ENCODE results near the gene CFAP69.
A peak's percentile ranks its signal among the peaks of the same experiment; 100 is the strongest.
"Not testable (repeated sequence)": the region's sequence is repeated elsewhere in the genome, so short reads cannot be mapped to it uniquely, and the experiment has no call there.

Gene CFAP69

DNA sequence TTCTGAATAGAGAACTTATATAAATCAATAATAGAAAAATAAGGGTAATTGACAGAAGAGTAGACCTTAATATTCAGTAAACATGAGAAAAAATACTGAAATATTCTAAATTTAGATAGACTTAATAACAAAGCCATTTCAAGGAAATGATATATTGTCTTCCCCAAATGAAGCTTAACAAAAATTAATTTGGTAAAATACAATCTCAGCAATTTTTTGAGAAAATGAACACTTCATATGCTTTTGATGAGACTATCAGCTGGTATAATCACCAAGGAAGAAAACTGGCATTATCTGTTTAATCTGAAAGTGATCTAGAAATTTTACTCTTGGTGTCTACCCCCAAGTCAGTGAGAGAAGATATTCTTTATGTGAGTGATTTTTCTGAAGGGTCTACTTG lies 77.9 kb downstream of the CFAP69 start:
- H3K4me3 ChIP-seq (replicated peaks; ENCODE audit: low read depth, low read length), result no peak overlapping the region
- no peak for DNase-seq (ENCODE audit: extremely low read depth, low read depth)
- TF ChIP-seq, protein P1, sequence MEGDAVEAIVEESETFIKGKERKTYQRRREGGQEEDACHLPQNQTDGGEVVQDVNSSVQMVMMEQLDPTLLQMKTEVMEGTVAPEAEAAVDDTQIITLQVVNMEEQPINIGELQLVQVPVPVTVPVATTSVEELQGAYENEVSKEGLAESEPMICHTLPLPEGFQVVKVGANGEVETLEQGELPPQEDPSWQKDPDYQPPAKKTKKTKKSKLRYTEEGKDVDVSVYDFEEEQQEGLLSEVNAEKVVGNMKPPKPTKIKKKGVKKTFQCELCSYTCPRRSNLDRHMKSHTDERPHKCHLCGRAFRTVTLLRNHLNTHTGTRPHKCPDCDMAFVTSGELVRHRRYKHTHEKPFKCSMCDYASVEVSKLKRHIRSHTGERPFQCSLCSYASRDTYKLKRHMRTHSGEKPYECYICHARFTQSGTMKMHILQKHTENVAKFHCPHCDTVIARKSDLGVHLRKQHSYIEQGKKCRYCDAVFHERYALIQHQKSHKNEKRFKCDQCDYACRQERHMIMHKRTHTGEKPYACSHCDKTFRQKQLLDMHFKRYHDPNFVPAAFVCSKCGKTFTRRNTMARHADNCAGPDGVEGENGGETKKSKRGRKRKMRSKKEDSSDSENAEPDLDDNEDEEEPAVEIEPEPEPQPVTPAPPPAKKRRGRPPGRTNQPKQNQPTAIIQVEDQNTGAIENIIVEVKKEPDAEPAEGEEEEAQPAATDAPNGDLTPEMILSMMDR (IDR thresholded peaks at IDR 0.05; ENCODE audit: low read depth, low read length, missing control alignments), result no peak

DNA sequence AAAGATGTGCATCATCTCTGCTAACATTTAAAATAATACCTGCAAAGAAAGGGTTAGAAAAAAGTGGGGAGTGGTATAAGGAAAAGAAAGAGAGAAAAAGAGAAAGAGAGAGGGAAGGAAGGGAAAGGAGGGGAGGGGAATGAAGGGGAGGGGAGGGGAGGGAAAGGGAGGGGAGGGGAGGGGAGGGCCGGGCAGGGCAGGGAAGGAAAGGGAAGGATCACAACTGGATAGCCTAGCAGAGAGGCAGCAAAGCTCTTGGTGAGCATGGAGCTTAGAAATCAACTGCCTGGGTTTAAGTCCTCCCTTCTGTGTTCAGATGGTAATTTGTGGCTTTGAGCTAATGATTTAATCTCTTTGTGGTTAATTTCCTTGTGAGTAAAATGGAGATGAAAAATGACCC lies 81.5 kb downstream of the CFAP69 start:
- TF ChIP-seq, protein P1 (IDR thresholded peaks at IDR 0.05; ENCODE audit: low read depth, low read length, missing control alignments), result no peak
- DNase-seq (ENCODE audit: extremely low read depth, low read depth), result no peak
- H3K4me3 ChIP-seq (replicated peaks; ENCODE audit: low read depth, low read length), result no peak overlapping the region

DNA sequence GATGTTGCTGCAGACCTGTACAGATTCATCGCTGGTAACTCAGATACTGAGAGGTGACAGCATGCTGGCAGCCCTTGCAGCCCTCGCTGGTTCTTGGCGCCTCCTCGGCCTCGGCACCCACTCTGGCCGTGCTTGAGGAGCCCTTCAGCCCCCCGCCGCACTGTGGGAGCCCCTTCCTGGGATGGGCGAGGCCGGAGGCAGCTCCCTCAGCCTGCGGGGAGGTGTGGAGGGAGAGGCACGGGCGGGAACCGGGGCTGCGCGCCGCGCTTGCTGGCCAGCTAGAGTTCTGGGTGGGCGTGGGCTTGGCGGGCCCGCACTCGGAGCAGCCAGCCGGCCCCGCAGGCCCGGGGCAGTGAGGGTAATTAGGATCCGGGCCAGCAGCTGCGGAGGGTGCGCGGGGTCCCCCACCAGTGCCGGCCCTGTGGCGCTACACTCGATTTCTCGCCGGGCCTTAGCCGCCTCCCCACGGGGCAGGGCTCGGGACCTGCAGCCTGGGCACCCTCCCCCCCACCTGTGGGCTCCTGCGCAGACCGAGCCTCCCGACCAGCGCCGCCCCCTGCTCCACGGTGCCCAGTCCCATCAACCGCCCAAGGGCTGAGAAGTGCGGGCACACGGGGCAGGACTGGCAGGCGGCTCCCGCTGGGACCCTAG lies 89.3 kb downstream of the CFAP69 start:
- H3K4me3 ChIP-seq (replicated peaks; ENCODE audit: low read depth, low read length), result no peak overlapping the region
- TF ChIP-seq, protein P1 (IDR thresholded peaks at IDR 0.05; ENCODE audit: low read depth, low read length, missing control alignments), result no peak
- DNase-seq (ENCODE audit: extremely low read depth, low read depth), result no peak

DNA sequence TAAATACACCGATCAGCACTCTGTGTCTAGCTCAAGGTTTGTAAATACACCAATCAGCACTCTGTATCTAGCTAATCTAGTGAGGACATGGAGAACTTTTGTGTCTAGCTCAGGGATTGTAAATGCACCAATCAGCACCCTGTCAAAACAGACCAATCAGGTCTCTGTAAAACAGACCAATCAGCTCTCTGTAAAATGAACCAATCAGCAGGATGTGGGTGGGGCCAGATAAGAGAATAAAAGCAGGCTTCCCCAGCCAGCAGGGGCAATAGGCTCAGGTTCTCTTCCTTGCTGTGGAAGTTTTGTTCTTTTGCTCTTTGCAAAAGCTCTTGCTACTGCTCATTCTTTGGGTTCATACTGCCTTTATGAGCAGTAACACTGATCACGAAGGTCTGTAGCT lies 90.0 kb downstream of the CFAP69 start:
- H3K4me3 ChIP-seq (replicated peaks; ENCODE audit: low read depth, low read length); DNase-seq (ENCODE audit: extremely low read depth, low read depth): not testable (repeated sequence)

DNA sequence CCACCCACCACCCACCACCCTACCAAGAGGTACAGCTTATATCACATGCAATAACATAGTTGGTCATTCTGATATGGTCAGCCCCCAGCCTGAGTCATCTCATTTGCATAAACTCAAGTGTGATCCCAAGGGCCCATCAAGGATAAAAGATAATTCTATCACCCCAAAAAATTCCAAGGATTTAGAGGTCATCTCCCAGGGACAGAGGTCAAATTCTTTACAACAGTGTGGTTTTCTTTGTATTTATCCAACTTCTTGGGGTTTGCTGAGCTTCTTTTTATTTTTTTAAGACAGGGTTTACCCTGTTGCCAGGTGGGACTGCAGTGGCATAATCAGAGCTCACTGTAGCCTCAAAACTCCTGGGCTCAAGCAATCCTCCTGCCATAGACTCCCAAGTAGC lies 92.1 kb downstream of the CFAP69 start:
- TF ChIP-seq, protein P1 (IDR thresholded peaks at IDR 0.05; ENCODE audit: low read depth, low read length, missing control alignments), result no peak
- DNase-seq (ENCODE audit: extremely low read depth, low read depth), result no peak
- H3K4me3 ChIP-seq (replicated peaks; ENCODE audit: low read depth, low read length), result no peak overlapping the region

DNA sequence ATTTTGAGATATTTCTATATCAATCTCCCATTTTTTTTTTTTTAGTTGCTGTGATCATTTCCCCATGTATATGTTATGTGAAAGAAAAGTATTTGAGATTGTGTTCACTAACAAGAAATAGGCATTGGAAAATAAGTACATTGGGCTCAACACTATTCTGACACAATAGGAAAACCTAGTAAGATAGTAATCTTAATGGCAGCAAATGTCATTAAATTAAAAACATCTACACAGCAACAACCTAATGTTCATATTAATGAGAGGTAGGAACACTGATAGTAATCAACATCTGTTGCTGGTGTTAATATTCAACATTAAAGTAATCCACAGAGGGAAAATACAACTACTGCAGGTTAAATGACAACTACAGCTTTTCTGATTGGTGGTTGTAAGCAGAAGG lies 100.0 kb downstream of the CFAP69 start:
- H3K4me3 ChIP-seq (replicated peaks; ENCODE audit: low read depth, low read length), result no peak overlapping the region

DNA sequence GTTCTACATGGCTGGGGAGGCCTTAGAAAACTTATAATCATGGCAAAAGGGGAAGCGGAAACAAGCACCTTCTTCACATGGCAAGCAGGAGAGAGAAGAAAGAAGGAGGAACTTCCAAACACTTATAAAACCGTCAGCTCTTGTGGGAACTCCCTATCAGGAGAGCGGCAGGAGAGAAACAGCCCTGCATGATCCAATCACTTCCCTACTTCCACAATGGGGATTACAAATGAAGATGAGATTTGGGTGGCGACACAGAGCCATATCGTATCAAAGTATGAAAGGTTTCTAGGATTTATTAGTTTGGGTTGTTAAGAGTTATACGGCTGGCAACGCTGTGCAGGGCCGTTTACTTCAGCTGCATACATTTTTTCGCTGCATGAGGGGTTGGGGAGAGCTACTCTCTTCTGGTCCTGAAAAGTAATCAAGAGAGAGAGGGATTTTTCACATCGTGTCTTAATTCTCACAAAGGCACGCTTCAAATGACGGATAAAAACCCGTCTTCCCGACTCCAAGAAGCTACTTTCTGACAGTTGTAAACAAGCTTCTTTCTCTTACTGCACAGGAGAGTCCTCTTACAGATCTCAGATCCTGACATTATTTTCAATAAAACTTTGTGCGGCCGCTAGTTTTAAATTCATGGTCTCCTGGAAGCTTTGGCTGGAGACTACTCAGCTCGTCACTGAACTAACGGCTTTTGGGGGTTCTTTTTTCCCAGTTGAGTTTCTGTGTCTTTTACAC lies 100.8 kb downstream of the CFAP69 start:
- TF ChIP-seq, protein P1 (IDR thresholded peaks at IDR 0.05; ENCODE audit: low read depth, low read length, missing control alignments), result no peak
- peak overlapping the region; percentile 73 for H3K4me3 ChIP-seq (replicated peaks; ENCODE audit: low read depth, low read length)
- DNase-seq (ENCODE audit: extremely low read depth, low read depth), result no peak

More for the DNA sequence above, 100.0 kb downstream of the CFAP69 start:
- TF ChIP-seq, protein P1 (IDR thresholded peaks at IDR 0.05; ENCODE audit: low read depth, low read length, missing control alignments), result no peak
- no peak for DNase-seq (ENCODE audit: extremely low read depth, low read depth)

All from HFF-Myc (cell line).